HG02885 (cell line): ENCODE results near the gene XPO4.

Source experiments
- ATAC-seq: cut with Tn5 transposase; IDR thresholded peaks from one replicate; pipeline ENCODE4 v1.9.1; 2021; ENCODE audit warnings: mild to moderate bottlenecking; ENCODE audit not compliant: unreplicated experiment, poor library complexity

XPO4 gene

GRCh38 chr13:20831933-20832332 is 70.6 kb downstream of the XPO4 start:
- no peak for ATAC-seq

DNA sequence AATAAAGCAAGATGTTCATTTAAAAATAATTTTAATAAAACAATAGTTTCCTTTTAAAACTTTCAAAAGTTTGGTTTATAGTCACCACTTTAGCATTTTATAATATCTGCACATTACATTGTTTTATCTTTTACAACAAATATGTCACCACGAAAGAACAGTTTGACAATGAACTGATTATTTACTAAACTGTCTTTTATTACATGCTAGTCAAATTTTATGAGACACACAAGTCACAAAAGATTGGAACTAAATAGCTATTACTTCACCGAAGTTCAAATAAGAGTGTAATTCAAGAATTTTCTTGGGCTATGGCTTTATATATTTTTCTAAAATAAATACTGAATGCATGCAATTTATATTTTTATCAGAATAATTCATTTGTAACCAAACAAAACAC is 71.3 kb downstream of the XPO4 start:
- no peak for ATAC-seq

DNA sequence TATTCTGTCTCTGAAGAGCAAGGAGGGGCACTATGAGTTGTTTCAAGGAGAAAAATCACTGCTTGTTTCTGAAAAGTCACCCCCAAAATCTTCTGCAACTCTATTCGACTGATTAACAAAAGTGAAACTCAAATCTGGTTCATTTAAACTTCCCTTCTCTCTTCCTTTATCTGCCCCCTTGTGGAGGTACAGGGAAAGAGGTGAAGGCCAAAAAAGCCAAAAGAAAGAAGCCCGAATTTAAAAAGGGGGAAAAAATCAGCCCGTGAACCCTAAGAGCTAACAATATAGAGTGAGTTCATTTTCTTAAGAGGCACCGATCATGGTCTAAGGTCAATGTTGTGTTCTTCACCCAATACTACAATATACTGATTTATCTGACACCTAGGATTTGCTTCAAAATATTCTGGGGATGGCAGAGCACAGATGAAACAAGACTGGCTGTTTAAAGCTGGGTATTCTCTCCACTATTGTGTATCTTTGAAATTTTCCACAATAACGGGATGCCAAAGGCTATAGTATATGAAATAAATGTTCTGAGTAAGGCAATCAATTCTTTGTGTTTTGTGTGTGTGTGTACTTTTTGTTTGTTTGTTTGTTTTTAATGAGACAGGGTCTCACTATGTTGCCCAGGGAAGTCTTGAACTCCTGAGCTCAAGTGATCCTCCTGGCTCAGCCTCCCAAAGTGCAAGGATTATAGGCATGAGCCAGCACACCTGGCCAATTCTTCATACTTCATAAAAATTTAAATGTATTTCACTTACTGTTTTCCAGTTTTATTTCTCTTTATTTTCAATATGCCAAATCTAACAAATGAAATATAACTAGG is 73.8 kb downstream of the XPO4 start:
- ATAC-seq = peak; percentile 70

GRCh38 chr13:20826843-20827560 is 75.5 kb downstream of the XPO4 start:
- ATAC-seq = no peak

- ATAC-seq = no peak
Observed at GRCh38 chr13:20826301-20826700, 76.2 kb downstream of the XPO4 start.

DNA sequence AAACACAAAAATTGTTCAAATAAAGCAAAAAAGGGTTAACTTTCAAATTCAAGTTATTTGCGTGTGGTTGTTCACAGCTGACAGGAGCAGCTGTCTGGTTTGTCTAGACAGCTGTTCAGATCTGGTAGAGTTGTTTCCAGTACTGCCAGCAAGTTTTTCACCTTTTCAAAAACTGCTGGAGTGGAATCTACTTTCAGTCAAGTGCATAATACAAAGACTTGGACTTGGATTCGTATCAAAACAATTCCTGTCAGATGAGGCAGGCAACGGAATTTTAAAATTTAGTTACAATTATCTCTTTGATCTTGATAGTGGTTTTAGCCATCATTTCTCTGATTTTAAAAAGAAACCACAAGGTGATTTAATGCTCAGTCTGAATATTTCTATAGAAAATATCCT is 77.1 kb downstream of the XPO4 start:
- no peak for ATAC-seq

- ATAC-seq = no peak
Observed at GRCh38 chr13:20824762-20825476, 77.6 kb downstream of the XPO4 start.

GRCh38 chr13:20823071-20823470 is 79.5 kb downstream of the XPO4 start:
- ATAC-seq = no peak

DNA sequence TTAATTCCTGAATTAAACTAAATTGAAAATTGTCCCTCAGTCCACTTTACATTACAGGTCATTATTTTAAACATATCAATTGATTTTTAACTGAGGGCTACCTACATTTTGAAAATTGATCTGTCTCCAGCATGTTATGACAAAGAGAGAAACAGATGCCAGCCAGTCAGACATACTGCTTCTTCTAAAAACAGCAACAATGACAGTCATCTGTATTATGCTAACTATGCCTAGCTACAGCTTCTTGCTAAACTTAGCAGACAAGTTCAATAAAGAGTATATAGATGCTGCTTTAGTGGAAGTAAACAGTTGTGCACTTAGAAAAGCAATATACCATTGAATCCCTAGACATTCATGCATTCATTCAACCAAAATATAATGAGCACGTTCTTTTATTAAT is 80.1 kb downstream of the XPO4 start:
- ATAC-seq = no peak

- ATAC-seq = no peak
Observed at GRCh38 chr13:20819715-20820114, 82.8 kb downstream of the XPO4 start.

DNA sequence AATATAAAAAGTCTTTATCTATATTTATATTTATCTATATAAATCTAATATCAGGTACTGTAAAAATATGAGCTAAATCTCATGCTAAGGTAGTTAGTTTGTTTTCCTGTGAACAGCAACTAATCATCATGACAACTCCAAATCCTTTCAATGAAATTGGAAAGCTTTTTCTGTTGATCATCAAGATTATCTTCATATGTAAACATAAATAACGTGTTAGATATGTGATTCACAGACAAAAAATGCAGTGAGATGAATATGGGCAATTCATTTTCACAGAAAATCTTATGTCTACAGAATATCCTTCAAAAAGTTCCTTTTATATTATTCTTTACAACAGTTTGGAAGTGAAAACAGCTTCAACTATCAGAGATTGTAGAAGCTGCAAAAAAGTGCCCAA is 87.1 kb downstream of the XPO4 start:
- no peak for ATAC-seq

DNA sequence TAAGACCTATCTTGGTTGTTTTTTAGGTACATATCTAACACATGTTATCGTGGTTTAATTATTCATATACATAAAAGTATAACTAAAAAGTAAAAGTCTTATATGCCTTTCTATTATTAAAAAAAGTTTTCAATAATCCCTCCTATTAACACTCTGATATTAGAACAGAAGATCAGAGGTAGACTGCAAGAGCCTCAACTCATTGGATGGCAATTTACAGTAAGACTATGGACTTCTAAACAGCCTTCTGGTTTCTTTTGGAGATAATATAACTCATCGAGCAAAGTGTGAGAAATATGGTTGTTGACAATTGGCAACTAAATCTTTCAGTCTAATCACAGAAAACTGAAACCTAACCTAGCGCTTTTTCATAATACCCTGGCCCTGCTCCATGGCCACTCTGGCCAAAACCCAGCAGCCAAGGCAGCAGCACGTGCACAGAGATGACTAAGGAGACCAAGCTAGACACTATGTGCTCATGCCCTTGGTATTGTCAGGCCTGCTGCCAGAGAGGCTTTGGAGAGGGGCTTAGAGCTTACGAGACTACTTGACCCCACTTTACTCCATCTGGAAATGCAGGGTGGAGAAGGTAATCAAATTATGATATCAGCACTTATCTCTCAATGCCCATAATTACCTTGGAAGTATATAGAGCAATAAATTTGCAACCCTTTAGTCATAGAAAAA is 88.2 kb downstream of the XPO4 start:
- ATAC-seq = no peak

DNA sequence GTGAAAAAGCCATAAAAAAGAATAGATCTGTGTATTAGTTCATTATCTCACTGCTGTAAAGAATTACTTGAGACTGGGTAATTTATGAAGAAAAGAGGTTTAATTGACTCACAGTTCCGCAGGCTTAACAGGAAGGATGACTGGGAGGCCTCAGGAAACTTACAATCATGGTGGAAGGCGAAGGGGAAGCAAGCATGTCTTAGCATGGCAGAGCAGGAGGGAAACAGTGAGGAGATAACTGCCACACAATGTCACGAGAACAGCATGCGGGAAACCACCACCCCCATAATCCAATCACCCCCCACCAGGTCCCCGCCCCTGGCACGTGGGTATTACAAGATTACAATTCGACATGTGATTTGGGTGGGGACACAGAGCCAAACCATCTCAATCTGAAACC is 89.7 kb downstream of the XPO4 start:
- ATAC-seq = no peak

DNA sequence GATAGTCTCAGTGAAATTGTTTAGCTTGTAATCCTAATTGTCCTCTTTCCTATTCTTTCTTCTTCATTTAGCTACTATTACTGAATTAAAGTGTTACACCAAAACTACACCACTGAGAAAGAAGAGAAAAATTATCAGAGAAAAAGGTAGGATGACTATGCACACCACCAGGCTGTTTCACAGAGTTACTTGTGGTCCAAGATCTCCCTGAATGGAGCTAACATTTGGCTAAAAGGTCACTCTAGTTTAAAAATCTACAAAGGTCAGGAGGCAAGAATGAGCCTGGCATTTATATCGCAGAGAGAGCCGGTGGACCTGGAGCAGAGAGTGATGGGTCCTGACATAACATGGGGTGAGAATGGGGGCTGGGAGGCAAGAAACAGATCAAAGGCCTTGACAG is 91.7 kb downstream of the XPO4 start:
- ATAC-seq = no peak

- no peak for ATAC-seq
Observed at GRCh38 chr13:20808874-20809273, 93.7 kb downstream of the XPO4 start.

DNA sequence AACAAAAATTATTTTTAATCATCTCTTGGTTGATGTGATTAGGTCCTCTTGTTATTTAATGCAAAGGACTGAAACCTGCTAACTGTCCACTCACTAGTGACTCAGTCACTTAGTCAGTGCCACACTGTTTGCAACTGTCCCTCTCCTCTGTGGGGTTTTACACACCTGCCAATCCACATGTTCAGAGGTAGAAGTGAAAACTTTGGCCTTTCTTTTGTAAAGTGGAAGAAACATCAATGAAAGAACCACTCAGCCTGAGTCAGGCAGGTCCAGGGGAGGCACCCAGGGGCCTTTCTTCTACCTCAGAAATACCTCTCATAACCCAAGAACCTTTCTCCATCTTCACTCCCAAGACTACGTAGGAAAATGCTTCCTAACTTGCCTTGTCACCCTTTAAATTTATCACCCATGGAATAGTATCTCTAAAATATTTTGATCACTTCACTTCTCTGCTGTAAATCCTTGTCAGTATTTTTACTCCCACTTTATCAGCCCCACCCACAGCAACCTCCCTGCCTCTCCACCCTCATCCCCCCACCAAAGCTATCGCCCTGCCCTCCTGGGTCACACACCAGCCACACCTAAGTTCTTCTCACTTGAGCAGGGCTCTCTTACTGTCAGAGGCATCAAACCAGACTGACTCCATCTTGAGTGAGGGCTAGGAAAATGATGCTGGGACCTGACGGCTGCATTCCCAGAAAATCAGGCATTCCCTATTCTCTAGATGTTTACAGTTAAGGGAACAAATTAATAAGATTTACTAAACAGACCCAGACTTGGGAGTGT is 99.2 kb downstream of the XPO4 start:
- ATAC-seq = no peak

DNA sequence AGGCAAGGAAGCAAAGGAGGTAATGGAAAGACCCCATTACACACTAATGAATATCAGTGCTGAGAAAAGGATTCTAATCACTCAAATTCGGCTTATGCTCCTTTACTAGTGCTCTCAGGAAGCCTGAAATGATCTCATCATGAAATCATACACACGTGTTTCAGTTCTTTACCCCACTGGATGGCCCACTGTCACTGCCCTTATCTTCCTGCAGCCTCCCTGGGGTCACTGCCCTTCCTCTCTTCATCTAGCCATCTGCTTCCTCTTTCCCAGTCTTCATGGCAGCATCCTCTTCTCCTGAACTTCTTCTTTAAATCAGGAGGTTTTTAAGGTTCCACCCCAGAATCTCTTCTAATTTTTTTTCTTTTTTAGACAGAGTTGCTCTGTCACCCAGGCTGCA is 100.8 kb downstream of the XPO4 start:
- no peak for ATAC-seq

- no peak for ATAC-seq
Observed at GRCh38 chr13:20799726-20800416, 102.7 kb downstream of the XPO4 start.

GRCh38 chr13:20798027-20798426 is 104.5 kb downstream of the XPO4 start:
- no peak for ATAC-seq
